GM12892 (cell line): ENCODE results near the gene FRMPD4.

Source experiments
- DNase-seq: peaks from one replicate; pipeline ENCODE4 v3.0.0; 2011; ENCODE audit not compliant: insufficient read length
- FAIRE-seq: peaks from 2 replicates; lab custom pipeline; 2011; peaks lifted over from hg19 to GRCh38; lab: Jason Lieb, UNC
- POLR2A ChIP-seq: IDR thresholded peaks from 2 replicates; pipeline ENCODE4 v1.6.1; 2011; ENCODE audit warnings: low read depth, low read length, control low read depth
- POLR2AphosphoS5 ChIP-seq: IDR thresholded peaks from 2 replicates; pipeline ENCODE4 v1.6.1; 2011; ENCODE audit warnings: low read depth, low read length, control low read depth
- TAF1 ChIP-seq: IDR thresholded peaks from 2 replicates; pipeline ENCODE4 v1.6.1; 2011; ENCODE audit warnings: low read depth, mild to moderate bottlenecking, control low read depth, low read length, borderline replicate concordance

Gene FRMPD4

GRCh38 chrX:12657433-12657832, 519.2 kb downstream of the FRMPD4 start:
- DNase-seq (no peak), FAIRE-seq (no peak)
- no peak for TF ChIP-seq POLR2A
- TF ChIP-seq POLR2AphosphoS5: no peak
- no peak for TF ChIP-seq TAF1

GRCh38 chrX:12657881-12658280, 519.6 kb downstream of the FRMPD4 start:
- TF ChIP-seq TAF1 (no peak), POLR2AphosphoS5 (no peak), POLR2A (no peak)
- DNase-seq (no peak), FAIRE-seq (peak; percentile 5)

GRCh38 chrX:12661464-12661863, 523.2 kb downstream of the FRMPD4 start:
- no peak for TF ChIP-seq POLR2A
- no peak for TF ChIP-seq POLR2AphosphoS5
- TF ChIP-seq TAF1: no peak
- FAIRE-seq: no peak
- DNase-seq: no peak

GRCh38 chrX:12672367-12673106, 534.3 kb downstream of the FRMPD4 start:
- FAIRE-seq (no peak), DNase-seq (no peak)
- TF ChIP-seq POLR2AphosphoS5 (no peak), TAF1 (no peak), POLR2A (no peak)

GRCh38 chrX:12673487-12673886, 535.2 kb downstream of the FRMPD4 start:
- FAIRE-seq: no peak
- TF ChIP-seq TAF1: no peak
- no peak for TF ChIP-seq POLR2A
- TF ChIP-seq POLR2AphosphoS5: no peak
- DNase-seq: no peak

GRCh38 chrX:12679522-12679921, 541.2 kb downstream of the FRMPD4 start:
- TF ChIP-seq POLR2A (no peak), TAF1 (no peak), POLR2AphosphoS5 (no peak)
- peak; percentile 33 for FAIRE-seq
- DNase-seq: no peak

GRCh38 chrX:12681047-12681446, 542.8 kb downstream of the FRMPD4 start:
- no peak for FAIRE-seq
- no peak for TF ChIP-seq POLR2A
- no peak for TF ChIP-seq TAF1
- no peak for TF ChIP-seq POLR2AphosphoS5
- DNase-seq: no peak

- DNase-seq (no peak), FAIRE-seq (no peak)
- no peak for TF ChIP-seq POLR2A
- no peak for TF ChIP-seq POLR2AphosphoS5
- TF ChIP-seq TAF1: no peak
Measured at GRCh38 chrX:12685541-12685940, 547.3 kb downstream of the FRMPD4 start.

- TF ChIP-seq POLR2A (no peak), POLR2AphosphoS5 (no peak), TAF1 (no peak)
- no peak for FAIRE-seq
- no peak for DNase-seq
Measured at GRCh38 chrX:12686331-12686730, 548.1 kb downstream of the FRMPD4 start.

- FAIRE-seq: no peak
- TF ChIP-seq TAF1: no peak
- TF ChIP-seq POLR2AphosphoS5: no peak
- no peak for TF ChIP-seq POLR2A
Measured at GRCh38 chrX:12690646-12691045, 552.4 kb downstream of the FRMPD4 start.

GRCh38 chrX:12693754-12694153, 555.5 kb downstream of the FRMPD4 start:
- TF ChIP-seq TAF1 (no peak), POLR2AphosphoS5 (no peak), POLR2A (no peak)
- FAIRE-seq: peak; percentile 24
- DNase-seq: no peak

More at GRCh38 chrX:12690646-12691045, 552.4 kb downstream of the FRMPD4 start:
- DNase-seq: no peak

GRCh38 chrX:12700745-12701144, 562.5 kb downstream of the FRMPD4 start:
- DNase-seq (no peak), FAIRE-seq (no peak)
- TF ChIP-seq POLR2AphosphoS5: no peak
- TF ChIP-seq POLR2A: no peak
- TF ChIP-seq TAF1: no peak
